ENCODE results near the gene UMAD1.

GRCh38 chr7:7876419-7876818, 235.9 kb downstream of the UMAD1 start:
- no peak for TF ChIP-seq CTCF (IDR thresholded peaks at IDR 0.05 in 8 of 11, conservative IDR thresholded peaks at IDR 0.05 in 3 of 11)
- TF ChIP-seq POLR2A (IDR thresholded peaks at IDR 0.05), result no peak
